GM13977 (cell line): Measurements from ENCODE around the gene NIPSNAP2.
"Not testable (repeated sequence)": the region's sequence is repeated elsewhere in the genome, so short reads cannot be mapped to it uniquely, and the experiment has no call there.

Experiments used
- DNase-seq: peaks from one replicate; pipeline ENCODE4 v3.0.0; 2012; ENCODE audit warnings: low spot score
- in situ Hi-C: fragments of 300-500 bp; cut with MboI; formaldehyde crosslinking; loops from one replicate; pipeline ENCODE4 v1.12.0; 2022; ENCODE audit warnings: low sequenced_read_pairs, low pct_unique_long_range_greater_than_20kb, mixed read lengths, inconsistent platforms; ENCODE audit not compliant: unreplicated experiment
- TF ChIP-seq, protein P1 (sequence below): IDR thresholded peaks from 2 replicates; pipeline ENCODE4 v1.5.1; 2012; ENCODE audit warnings: mild to moderate bottlenecking, control low read depth; ENCODE audit not compliant: insufficient read depth; ENCODE audit errors: extremely low read depth, missing control alignments

The NIPSNAP2 gene

DNA sequence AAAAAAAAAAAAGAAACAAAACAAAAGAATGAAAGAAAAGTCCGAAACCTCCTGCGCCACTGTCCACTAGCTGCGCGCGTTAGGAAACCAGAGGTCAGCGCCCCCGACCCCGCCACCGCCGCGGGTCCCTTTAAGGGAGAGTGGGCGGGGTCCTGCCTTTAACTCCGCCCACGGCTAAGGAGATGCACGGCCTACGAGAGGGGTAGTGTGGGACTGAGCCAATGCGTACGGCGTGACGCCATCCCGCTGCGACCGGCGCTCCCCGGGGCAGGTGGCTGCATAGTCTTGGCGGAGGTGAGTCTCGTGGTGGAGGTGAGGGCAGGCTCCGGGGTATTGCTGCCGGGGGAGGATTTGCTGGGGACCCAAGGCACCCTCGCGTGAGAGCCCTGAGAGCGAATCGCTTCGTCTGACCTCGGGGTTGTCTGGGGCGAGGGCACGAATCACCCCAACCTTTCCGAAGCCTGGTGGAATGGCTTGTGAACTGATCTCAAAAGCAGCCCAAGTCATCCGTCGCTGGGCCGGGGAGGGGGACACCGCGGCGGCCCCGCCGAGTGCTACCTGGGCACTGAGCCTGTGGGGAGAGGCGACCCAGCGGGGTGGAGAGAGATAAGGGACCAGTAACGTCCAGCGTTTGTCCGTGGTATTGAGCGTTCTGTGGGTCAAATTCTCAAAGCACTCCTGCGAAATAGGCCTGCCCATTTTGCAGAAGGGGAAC lies 12.6 kb upstream of the NIPSNAP2 start, which contains the start of gene MRPS17:
MRPS17 (plus strand) TSS at position 241 of the 715 bp plus-strand sequence. CDS start 1,319 bp downstream, outside the sequence.
- peak; percentile 97 for DNase-seq
- in situ Hi-C loops, result loop anchor here (25.0 kb wide), 1 partner anchor 314 kb away; no protein-coding TSS in a partner anchor
- TF ChIP-seq, protein P1, sequence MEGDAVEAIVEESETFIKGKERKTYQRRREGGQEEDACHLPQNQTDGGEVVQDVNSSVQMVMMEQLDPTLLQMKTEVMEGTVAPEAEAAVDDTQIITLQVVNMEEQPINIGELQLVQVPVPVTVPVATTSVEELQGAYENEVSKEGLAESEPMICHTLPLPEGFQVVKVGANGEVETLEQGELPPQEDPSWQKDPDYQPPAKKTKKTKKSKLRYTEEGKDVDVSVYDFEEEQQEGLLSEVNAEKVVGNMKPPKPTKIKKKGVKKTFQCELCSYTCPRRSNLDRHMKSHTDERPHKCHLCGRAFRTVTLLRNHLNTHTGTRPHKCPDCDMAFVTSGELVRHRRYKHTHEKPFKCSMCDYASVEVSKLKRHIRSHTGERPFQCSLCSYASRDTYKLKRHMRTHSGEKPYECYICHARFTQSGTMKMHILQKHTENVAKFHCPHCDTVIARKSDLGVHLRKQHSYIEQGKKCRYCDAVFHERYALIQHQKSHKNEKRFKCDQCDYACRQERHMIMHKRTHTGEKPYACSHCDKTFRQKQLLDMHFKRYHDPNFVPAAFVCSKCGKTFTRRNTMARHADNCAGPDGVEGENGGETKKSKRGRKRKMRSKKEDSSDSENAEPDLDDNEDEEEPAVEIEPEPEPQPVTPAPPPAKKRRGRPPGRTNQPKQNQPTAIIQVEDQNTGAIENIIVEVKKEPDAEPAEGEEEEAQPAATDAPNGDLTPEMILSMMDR, result no peak

DNA sequence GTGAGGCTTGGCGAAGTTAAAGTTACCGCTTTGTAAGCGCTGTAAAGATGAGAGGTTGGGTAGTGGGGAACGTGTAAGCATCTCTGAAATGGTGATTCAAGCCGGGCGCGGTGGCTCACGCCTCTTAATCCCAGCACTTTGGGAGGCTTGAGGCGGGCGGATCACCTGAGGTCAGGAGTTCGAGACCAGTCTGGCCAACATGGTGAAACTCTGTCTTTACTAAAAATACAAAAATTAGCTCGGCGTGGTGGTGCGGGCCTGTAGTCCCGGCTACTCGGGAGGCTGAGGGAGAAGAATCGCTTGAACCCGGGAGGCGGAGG lies 12.1 kb upstream of the NIPSNAP2 start:
- not testable (repeated sequence) for DNase-seq
- in situ Hi-C loops, result loop anchor here (25.0 kb wide), 1 partner anchor 315 kb away; no protein-coding TSS in a partner anchor

DNA sequence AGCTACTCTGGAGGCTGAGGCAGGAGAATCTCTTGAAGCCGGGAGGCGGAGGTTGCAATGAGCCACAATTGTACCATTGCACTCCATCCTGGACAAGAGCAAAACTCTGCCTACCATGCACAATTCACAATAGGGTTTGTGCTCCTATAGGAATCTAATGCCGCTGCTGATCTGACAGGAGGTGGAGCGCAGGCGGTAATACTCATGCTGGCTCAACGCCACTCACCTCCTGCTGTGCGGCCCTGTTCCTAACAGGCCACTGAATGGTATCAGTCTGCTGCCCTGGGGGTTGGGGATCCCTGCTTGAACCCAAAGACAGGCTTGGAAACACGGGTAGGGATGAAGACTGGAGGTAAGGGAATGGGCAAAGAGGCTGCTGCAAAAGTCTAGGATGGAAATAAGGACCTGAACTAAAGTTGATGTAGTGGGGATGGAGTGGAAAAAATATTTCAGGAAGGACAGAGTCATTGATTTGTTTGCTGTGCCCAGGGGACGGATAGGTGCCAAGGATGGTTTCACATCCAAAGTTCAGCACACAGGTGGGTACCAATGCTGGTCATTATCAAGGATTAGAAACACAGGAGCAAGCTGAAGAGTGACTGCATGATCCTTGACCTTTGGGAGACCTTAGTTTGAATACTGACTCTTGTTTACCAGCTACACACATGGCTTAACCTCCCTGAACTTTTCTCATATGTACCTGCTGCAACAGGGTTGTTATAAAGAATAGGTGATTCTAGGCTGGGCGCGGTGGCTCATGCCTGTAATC lies 10.5 kb upstream of the NIPSNAP2 start:
- in situ Hi-C loops, result loop anchor here (25.0 kb wide), 1 partner anchor 317 kb away; no protein-coding TSS in a partner anchor
- DNase-seq, result no peak
- TF ChIP-seq, protein P1, result no peak

DNA sequence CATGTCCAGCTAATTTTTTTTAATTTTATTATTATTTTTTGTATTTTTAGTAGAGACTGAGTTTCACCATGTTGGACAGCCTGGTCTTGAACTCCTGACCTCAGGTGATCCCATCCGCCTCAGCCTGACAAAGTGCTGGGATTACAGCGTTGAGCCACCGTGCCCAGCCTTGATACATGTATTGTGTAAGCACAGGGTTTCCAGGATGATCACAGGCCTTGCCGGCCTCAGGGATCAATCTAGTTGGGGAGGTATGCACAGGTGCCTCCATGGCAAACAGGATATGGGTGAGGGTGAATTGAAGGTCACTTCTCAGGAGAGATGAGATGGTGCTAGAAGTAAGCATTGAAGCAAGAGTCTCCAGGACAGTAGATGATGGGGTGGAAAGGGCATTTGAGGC lies 7.2 kb upstream of the NIPSNAP2 start:
- TF ChIP-seq, protein P1, result no peak
- in situ Hi-C loops, result loop anchor here (25.0 kb wide), 1 partner anchor 320 kb away; no protein-coding TSS in a partner anchor
- no peak for DNase-seq

DNA sequence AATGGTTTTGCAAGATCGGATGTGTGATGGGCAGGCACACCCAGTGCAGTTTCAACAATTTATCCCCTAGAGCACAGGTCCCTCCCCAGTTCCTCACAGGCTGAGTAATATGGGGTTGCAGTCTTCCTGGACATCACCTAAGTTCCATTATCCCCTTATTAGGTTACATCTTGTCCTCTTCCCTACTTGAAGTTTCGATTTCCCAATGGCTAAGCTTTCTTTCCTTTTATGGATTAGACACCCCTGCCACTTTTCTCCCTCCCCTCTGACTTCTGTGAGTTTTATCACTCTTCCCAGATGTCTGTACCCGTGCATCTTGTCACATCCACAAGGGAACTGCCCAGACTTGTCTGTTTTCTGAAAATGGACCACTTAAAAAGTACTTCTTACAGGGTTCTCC lies 2.4 kb upstream of the NIPSNAP2 start:
- in situ Hi-C loops, result loop anchor here (25.0 kb wide), 1 partner anchor 325 kb away; no protein-coding TSS in a partner anchor

DNA sequence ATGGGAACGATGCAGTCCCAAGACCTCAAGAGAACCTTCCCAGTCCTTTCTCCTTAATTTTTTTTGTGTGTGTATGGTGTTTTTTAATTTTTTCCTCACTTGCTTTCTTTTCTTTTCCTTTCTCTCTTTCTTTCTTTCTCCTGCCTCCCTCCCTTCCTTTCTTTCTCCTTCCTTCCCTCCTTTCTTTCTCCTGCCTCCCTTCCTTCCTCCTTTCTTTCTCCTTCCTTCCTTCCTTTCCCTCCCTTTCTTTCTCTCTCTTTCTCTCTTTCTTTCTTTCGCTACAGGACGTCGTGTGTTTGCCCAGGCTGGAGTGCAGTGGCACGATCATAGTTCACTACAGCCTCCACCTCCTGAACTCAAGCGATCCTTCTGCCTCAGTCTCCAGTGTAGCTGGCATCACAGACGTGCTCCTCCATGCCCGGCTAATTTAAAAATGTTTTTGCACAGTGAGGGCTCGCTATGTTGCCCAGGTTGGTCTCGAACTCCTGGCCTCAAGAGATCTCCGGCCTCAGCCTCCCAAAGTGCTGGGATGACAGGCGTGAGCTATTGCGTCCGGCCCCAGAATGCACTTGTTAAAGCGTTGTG lies 709 bp upstream of the NIPSNAP2 start:
- TF ChIP-seq, protein P1, result no peak
- in situ Hi-C loops, result loop anchor here (25.0 kb wide), 1 partner anchor 326 kb away; no protein-coding TSS in a partner anchor
- DNase-seq, result no peak

More for the DNA sequence above, 2.4 kb upstream of the NIPSNAP2 start:
- DNase-seq, result no peak
- TF ChIP-seq, protein P1, result no peak
